ENCODE measurements around the gene LOXL3. TPM values are rescaled to one million over a fixed set of nuclear protein-coding genes. Genes with fewer than 3 reads are reported as not detected.

Gene LOXL3
- total RNA-seq, 1 experiment from 2014 or later = 10.4 TPM

Other genes with a start within 250 kb of the LOXL3 start
- gene SLC4A5, start 210.5 kb downstream of the LOXL3 start, total RNA-seq (2014; rRNA removed; shearing (Covaris generic)) = 0.08 TPM in 1 of 2 replicates, not detected in the other
- 95.2 and 136 TPM in 2 replicates for gene DCTN1, start 173.6 kb downstream of the LOXL3 start, total RNA-seq (2014; rRNA removed; shearing (Covaris generic))
- 0.34 and 1.3 TPM in 2 replicates for gene C2orf81, start 132.3 kb downstream of the LOXL3 start, total RNA-seq (2014; rRNA removed; shearing (Covaris generic))
- gene WDR54, start 132.2 kb downstream of the LOXL3 start, total RNA-seq (2014; rRNA removed; shearing (Covaris generic)) = 13.8 and 15.2 TPM in 2 replicates
- 5.6 and 8.7 TPM in 2 replicates for gene RTKN, start 112.0 kb downstream of the LOXL3 start, total RNA-seq (2014; rRNA removed; shearing (Covaris generic))
- gene INO80B, start 98.9 kb downstream of the LOXL3 start, total RNA-seq (2014; rRNA removed; shearing (Covaris generic)) = 10.1 and 14.0 TPM in 2 replicates
- gene WBP1, start 95.5 kb downstream of the LOXL3 start, total RNA-seq (2014; rRNA removed; shearing (Covaris generic)) = 36.1 and 39.6 TPM in 2 replicates
- 38.7 and 41.2 TPM in 2 replicates for gene MOGS, start 88.6 kb downstream of the LOXL3 start, total RNA-seq (2014; rRNA removed; shearing (Covaris generic))
- gene MRPL53, start 81.3 kb downstream of the LOXL3 start, total RNA-seq (2014; rRNA removed; shearing (Covaris generic)) = 30.4 and 55.7 TPM in 2 replicates
- 5.4 and 12.4 TPM in 2 replicates for gene CCDC142, start 70.9 kb downstream of the LOXL3 start, total RNA-seq (2014; rRNA removed; shearing (Covaris generic))
- 19.8 and 22.9 TPM in 2 replicates for gene TTC31, start 70.9 kb downstream of the LOXL3 start, total RNA-seq (2014; rRNA removed; shearing (Covaris generic))
- 0.18 and 1.6 TPM in 2 replicates for gene LBX2, start 54.3 kb downstream of the LOXL3 start, total RNA-seq (2014; rRNA removed; shearing (Covaris generic))
- gene PCGF1, start 46.2 kb downstream of the LOXL3 start, total RNA-seq (2014; rRNA removed; shearing (Covaris generic)) = 15.8 and 19.3 TPM in 2 replicates
- not detected in 2 replicates for gene TLX2, start 39.5 kb downstream of the LOXL3 start, total RNA-seq (2014; rRNA removed; shearing (Covaris generic))
- not detected in 2 replicates for gene DQX1, start 27.7 kb downstream of the LOXL3 start, total RNA-seq (2014; rRNA removed; shearing (Covaris generic))
- 88.4 and 151 TPM in 2 replicates for gene AUP1, start 24.2 kb downstream of the LOXL3 start, total RNA-seq (2014; rRNA removed; shearing (Covaris generic))
- 28.3 and 36.8 TPM in 2 replicates for gene HTRA2, start 24.0 kb downstream of the LOXL3 start, total RNA-seq (2014; rRNA removed; shearing (Covaris generic))
- gene DOK1, start 778 bp upstream of the LOXL3 start, total RNA-seq (2014; rRNA removed; shearing (Covaris generic)) = 13.6 and 14.4 TPM in 2 replicates
- not detected in 2 replicates for gene M1AP, start 94.4 kb upstream of the LOXL3 start, total RNA-seq (2014; rRNA removed; shearing (Covaris generic))
- 8.1 and 8.3 TPM in 2 replicates for gene SEMA4F, start 100.3 kb upstream of the LOXL3 start, total RNA-seq (2014; rRNA removed; shearing (Covaris generic))

Measured in SJSA1 (cell line).